ENCODE data around the gene TUBB8. TPM values are rescaled to one million over a fixed set of nuclear protein-coding genes. Genes with fewer than 3 reads are reported as not detected.
"Not testable (repeated sequence)": the region's sequence is repeated elsewhere in the genome, so short reads cannot be mapped to it uniquely, and the experiment has no call there.

Gene TUBB8
- total RNA-seq, 2 donors from 2014 or later = not detected

- H3K9me3 ChIP-seq; H3K36me3 ChIP-seq; H3K4me1 ChIP-seq (replicated peaks); H3K27ac ChIP-seq; DNase-seq (ENCODE audit: low spot score); H3K4me3 ChIP-seq; H3K27me3 ChIP-seq (replicated peaks; ENCODE audit: insufficient read depth); intact Hi-C loops (cut with DNase I): not testable (repeated sequence)
- WGBS = 38% methylated on average over 1 of the region's 2 CpGs
Observed at GRCh38 chr10:13315-13635, 35.8 kb downstream of the TUBB8 start.

- not testable (repeated sequence) for DNase-seq (ENCODE audit: low spot score); H3K4me1 ChIP-seq (replicated peaks)
Observed at GRCh38 chr10:12444-13314, 36.4 kb downstream of the TUBB8 start.

GRCh38 chr10:11260-11659 is 37.8 kb downstream of the TUBB8 start:
- intact Hi-C loops (cut with DNase I); H3K4me3 ChIP-seq; H3K36me3 ChIP-seq; DNase-seq (ENCODE audit: low spot score); H3K4me1 ChIP-seq (replicated peaks); H3K27ac ChIP-seq; H3K9me3 ChIP-seq; H3K27me3 ChIP-seq (replicated peaks; ENCODE audit: insufficient read depth): not testable (repeated sequence)
- 63% methylated on average over 20 of the region's 33 CpGs for WGBS

More at GRCh38 chr10:12444-13314, 36.4 kb downstream of the TUBB8 start:
- H3K36me3 ChIP-seq; H3K27ac ChIP-seq; H3K9me3 ChIP-seq; H3K4me3 ChIP-seq; intact Hi-C loops (cut with DNase I); H3K27me3 ChIP-seq (replicated peaks; ENCODE audit: insufficient read depth): not testable (repeated sequence)
- no CpG with 5 or more reads among the region's 15 CpGs for WGBS

GRCh38 chr10:10261-10971 is 38.7 kb downstream of the TUBB8 start:
- H3K36me3 ChIP-seq = not testable (repeated sequence)

More at GRCh38 chr10:10261-10971, 38.7 kb downstream of the TUBB8 start:
- intact Hi-C loops (cut with DNase I); H3K27ac ChIP-seq; H3K27me3 ChIP-seq (replicated peaks; ENCODE audit: insufficient read depth); H3K9me3 ChIP-seq; H3K4me3 ChIP-seq; H3K4me1 ChIP-seq (replicated peaks); DNase-seq (ENCODE audit: low spot score): not testable (repeated sequence)
- WGBS = no CpG with 5 or more reads among the region's 42 CpGs

Other genes with a start within 250 kb of the TUBB8 start
- gene ZMYND11, start 86.2 kb upstream of the TUBB8 start, total RNA-seq = 10 to 100 TPM; 66.6 to 78.1 TPM